Left hindlimb (tissue), 1 donor: ENCODE measurements around the gene THNSL1.
A peak's percentile ranks its signal among the peaks of the same experiment; 100 is the strongest.
"Not testable (repeated sequence)": the region's sequence is repeated elsewhere in the genome, so short reads cannot be mapped to it uniquely, and the experiment has no call there.

Experiments
- DNase-seq: peaks from one replicate; pipeline ENCODE4 v3.0.0-alpha.2; 2018

THNSL1 gene

GRCh38 chr10:25011591-25011990 lies 4.8 kb upstream of the THNSL1 start:
- not testable (repeated sequence) for DNase-seq

- no peak for DNase-seq
Measured at GRCh38 chr10:25014579-25014978, 1.8 kb upstream of the THNSL1 start.

GRCh38 chr10:25015828-25016375 lies 510 bp upstream of the THNSL1 start, which contains the start of gene ENKUR:
Gene ENKUR (minus strand): TSS chr10:25016158. CDS start chr10:25015936, 222 bp downstream.
- peak; percentile 90 for DNase-seq

GRCh38 chr10:25017154-25017590 lies 760 bp downstream of the THNSL1 start:
- DNase-seq, result peak; percentile 39

GRCh38 chr10:25017661-25018060 lies 1.2 kb downstream of the THNSL1 start:
- DNase-seq, result no peak

GRCh38 chr10:25018703-25019102 lies 2.3 kb downstream of the THNSL1 start:
- DNase-seq, result no peak

GRCh38 chr10:25023278-25023677 lies 6.9 kb downstream of the THNSL1 start:
- no peak for DNase-seq

GRCh38 chr10:25024528-25024927 lies 8.1 kb downstream of the THNSL1 start:
- no peak for DNase-seq

GRCh38 chr10:25026463-25026862 lies 10.1 kb downstream of the THNSL1 start:
- DNase-seq, result no peak

- DNase-seq, result no peak
Measured at GRCh38 chr10:25028711-25029110, 12.3 kb downstream of the THNSL1 start.

- DNase-seq, result no peak
Measured at GRCh38 chr10:25029519-25029918, 13.1 kb downstream of the THNSL1 start.

- no peak for DNase-seq
Measured at GRCh38 chr10:25036381-25036780, 20.0 kb downstream of the THNSL1 start.

- DNase-seq, result no peak
Measured at GRCh38 chr10:25038325-25038724, 21.9 kb downstream of the THNSL1 start.

- DNase-seq, result no peak
Measured at GRCh38 chr10:25039531-25039930, 23.1 kb downstream of the THNSL1 start.

GRCh38 chr10:25046641-25047040 lies 30.2 kb downstream of the THNSL1 start:
- no peak for DNase-seq

GRCh38 chr10:25047088-25047487 lies 30.7 kb downstream of the THNSL1 start:
- no peak for DNase-seq

- DNase-seq, result no peak
Measured at GRCh38 chr10:25047591-25048301, 31.3 kb downstream of the THNSL1 start.

- no peak for DNase-seq
Measured at GRCh38 chr10:25048450-25048849, 32.0 kb downstream of the THNSL1 start.

GRCh38 chr10:25049966-25050365 lies 33.6 kb downstream of the THNSL1 start:
- no peak for DNase-seq

GRCh38 chr10:25050402-25050801 lies 34.0 kb downstream of the THNSL1 start:
- DNase-seq, result no peak

- DNase-seq, result no peak
Measured at GRCh38 chr10:25052012-25052411, 35.6 kb downstream of the THNSL1 start.

- DNase-seq, result no peak
Measured at GRCh38 chr10:25056726-25057125, 40.3 kb downstream of the THNSL1 start.

- DNase-seq, result no peak
Measured at GRCh38 chr10:25057886-25058285, 41.5 kb downstream of the THNSL1 start.

- no peak for DNase-seq
Measured at GRCh38 chr10:25059990-25060389, 43.6 kb downstream of the THNSL1 start.

- DNase-seq, result no peak
Measured at GRCh38 chr10:25061125-25061524, 44.7 kb downstream of the THNSL1 start.
